ENCODE measurements around the gene TTC12.

TTC12 gene, protein sequence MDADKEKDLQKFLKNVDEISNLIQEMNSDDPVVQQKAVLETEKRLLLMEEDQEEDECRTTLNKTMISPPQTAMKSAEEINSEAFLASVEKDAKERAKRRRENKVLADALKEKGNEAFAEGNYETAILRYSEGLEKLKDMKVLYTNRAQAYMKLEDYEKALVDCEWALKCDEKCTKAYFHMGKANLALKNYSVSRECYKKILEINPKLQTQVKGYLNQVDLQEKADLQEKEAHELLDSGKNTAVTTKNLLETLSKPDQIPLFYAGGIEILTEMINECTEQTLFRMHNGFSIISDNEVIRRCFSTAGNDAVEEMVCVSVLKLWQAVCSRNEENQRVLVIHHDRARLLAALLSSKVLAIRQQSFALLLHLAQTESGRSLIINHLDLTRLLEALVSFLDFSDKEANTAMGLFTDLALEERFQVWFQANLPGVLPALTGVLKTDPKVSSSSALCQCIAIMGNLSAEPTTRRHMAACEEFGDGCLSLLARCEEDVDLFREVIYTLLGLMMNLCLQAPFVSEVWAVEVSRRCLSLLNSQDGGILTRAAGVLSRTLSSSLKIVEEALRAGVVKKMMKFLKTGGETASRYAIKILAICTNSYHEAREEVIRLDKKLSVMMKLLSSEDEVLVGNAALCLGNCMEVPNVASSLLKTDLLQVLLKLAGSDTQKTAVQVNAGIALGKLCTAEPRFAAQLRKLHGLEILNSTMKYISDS
- total RNA-seq: 9.1 to 42.1 (median 37.0) reads per million in 3 experiments

GRCh38 chr11:113314389-113315301, at the start of gene TTC12:
TTC12 (plus strand) TSS chr11:113314583; CDS start chr11:113316258, 1,675 bp downstream.
- DNase-seq: peak; percentile 83

GRCh38 chr11:113265362-113265761, 49.0 kb upstream of the TTC12 start:
- DNase-seq: no peak

- no peak for DNase-seq
These were observed 46.9 kb upstream of the TTC12 start for GRCh38 chr11:113267493-113267892.

GRCh38 chr11:113269096-113269495, 45.3 kb upstream of the TTC12 start:
- no peak for DNase-seq

GRCh38 chr11:113269636-113270035, 44.7 kb upstream of the TTC12 start:
- no peak for DNase-seq

GRCh38 chr11:113270080-113270479, 44.3 kb upstream of the TTC12 start:
- no peak for DNase-seq

- no peak for DNase-seq
These were observed 42.7 kb upstream of the TTC12 start for GRCh38 chr11:113271551-113272245.

- no peak for DNase-seq
These were observed 42.1 kb upstream of the TTC12 start for GRCh38 chr11:113272281-113272680.

GRCh38 chr11:113272927-113273615, 41.3 kb upstream of the TTC12 start:
- DNase-seq: no peak

DNA sequence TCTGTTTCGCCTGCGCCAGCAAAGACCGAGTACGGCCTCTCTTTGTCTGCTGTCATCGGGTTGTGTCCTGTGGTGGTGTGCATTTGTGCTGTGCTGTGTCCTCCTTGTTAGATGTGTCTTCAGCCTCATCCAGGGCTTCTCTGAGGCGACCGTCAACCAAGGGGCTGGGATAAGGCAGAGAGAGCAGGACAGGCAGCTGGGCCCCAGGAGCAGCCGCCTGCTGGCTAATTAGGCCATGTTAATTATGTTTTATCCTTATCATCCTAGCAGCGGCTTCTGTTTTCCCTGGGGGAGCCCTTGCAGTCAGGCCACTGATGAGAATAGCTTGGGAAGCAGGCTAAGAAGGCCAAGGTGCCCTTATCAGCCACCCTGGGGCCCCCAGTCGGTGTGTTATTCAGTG, 40.7 kb upstream of the TTC12 start:
- no peak for DNase-seq

GRCh38 chr11:113274713-113275582, 39.4 kb upstream of the TTC12 start:
- DNase-seq: no peak

DNA sequence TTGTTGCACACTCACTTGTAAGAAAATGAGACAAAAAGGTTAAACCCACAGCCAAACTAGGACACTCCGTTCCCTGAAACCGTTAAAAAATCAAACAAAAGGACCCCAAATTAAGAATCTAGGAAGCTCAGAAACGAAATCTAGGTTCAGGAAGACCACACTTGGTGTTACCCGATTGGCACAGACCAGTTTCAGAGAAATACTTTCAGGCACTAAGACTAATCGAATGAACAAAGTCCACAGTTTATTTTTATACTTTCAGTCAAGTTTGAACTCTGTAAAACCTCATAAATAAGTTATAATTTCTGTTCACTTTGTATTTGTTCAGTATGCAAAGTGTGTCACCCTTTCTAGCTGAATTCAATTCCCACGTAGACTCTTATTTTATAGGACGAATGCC, 38.8 kb upstream of the TTC12 start:
- no peak for DNase-seq

GRCh38 chr11:113276466-113276865, 37.9 kb upstream of the TTC12 start:
- no peak for DNase-seq

GRCh38 chr11:113277907-113278306, 36.5 kb upstream of the TTC12 start:
- no peak for DNase-seq

DNA sequence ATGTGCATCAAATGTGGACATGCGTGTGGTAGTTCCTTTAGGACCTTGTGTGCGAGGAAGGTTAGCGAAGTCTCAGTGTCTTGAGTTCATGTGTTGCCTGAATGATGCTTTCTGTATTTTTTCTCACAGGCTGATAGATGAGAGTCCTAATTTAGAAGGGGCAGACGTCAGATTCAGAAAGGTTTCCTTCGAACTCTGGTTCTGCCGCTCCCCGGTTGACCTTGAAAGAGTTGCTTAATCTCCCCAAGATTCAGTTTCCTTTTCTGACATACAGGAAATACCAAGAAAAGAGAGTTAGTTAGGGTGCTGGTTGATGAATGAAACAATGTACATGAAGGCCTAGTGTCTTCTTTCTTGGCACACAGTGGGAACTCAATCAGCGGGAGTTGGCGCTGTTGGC, 35.9 kb upstream of the TTC12 start:
- DNase-seq: no peak

DNA sequence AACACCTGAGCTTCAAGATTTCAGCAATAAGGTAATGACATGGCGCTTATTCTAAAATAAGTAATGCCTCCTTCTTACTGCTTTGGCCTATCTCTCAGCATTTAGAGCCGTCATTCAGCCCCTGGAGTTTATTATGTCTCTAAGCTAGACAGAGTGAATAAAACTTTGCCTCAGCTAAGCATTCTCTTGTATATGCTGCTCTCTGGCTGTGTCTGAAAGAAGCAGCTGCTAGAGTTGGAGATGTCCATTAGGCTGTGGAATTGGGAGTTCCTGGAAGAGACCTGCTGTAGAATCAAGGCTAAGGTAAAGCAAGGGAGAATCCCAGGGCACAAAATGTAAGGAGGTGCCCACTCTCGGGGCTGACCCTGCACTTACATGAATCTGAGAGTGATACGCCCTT, 35.5 kb upstream of the TTC12 start:
- DNase-seq: no peak

DNA sequence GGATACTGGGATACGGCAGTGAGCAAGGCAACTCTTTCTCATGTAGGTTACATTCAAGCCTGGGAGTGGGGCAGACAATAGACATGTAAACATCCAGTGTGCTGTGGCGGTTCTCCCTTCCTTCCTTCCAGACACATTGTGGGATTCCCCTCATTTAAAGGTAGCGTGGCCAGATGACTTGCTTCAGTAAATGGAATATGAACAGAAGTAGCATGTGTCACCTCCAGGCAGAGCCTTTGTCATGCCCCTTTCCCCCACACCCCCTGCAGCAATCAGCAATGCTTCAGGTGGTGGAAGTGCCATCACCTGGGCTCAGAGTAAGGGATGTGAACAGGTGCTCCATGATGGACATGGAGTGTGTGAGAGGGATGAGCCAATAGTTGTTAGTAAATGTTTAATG, 34.8 kb upstream of the TTC12 start:
- DNase-seq: no peak

GRCh38 chr11:113281052-113281725, 33.2 kb upstream of the TTC12 start:
- no peak for DNase-seq

DNA sequence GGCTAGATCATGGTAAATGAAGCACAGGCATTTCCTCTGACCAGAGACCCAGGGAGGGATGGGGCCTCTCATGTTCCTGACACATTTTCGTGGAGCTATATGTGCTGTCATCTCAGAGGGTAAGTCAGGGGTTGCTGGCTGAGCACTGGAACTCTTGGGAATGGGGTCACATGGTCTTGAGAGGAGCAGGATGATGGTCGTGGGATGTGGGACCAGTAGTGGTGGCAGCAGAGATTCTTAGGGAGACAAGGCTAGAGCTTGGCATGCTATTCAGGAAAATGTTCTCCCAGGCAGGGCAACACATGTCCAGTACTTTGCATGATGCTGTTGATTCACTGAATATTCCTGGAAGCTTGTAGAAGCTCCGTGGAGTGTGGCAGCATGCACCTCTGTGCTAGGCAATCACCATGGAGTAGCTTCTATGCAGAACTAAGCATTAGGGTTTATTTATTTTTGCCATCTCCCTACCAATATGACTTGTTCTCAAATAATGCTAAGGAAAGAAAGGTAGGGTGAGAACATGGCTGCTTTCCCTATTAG, 31.4 kb upstream of the TTC12 start:
- no peak for DNase-seq

DNA sequence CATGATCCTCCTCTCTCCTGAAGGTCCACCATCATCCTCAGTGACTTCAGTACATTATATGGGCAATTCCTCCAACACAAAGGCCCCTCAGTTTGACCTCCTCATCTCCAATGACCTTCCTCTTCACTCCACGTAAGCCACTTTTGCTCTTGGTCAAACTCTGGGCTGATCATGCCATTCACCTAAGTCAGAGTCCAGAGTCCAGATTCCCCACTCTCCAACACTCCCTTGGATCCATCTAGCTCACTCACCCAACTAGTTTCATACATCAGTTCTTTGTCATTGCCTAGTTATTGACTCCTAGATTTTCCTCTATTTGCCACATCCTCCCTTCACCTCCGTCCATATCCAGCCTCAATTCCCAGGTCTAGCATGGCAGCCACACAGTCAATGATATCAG, 30.5 kb upstream of the TTC12 start:
- DNase-seq: no peak
